Fibroblast of skin of abdomen (primary cell): ENCODE data around the gene LTF.
A peak's percentile ranks its signal among the peaks of the same experiment; 100 is the strongest.

Experiments
- DNase-seq: peaks from one replicate; pipeline ENCODE4 v3.0.0-alpha.2; 2013

LTF gene

DNA sequence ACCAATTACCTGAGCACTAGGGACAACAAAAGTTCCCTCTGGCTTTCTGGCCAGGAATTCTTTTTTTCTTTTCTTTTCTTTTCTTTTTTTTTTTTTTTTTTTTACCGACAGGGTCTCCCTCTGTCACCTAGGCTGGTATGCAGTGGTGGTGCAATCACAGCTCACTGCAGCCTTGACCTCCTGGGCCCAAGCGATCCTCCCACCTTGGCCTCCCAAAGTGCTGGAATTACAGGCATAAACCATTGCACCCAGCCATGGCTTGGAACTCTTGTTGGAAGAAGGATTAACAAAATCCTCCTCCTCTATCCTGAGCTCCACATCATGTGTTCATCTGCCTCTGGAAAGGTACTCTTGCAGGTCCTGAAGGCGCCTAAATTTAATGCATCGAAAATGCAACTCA is 2.9 kb upstream of the LTF start:
- DNase-seq: no peak

DNA sequence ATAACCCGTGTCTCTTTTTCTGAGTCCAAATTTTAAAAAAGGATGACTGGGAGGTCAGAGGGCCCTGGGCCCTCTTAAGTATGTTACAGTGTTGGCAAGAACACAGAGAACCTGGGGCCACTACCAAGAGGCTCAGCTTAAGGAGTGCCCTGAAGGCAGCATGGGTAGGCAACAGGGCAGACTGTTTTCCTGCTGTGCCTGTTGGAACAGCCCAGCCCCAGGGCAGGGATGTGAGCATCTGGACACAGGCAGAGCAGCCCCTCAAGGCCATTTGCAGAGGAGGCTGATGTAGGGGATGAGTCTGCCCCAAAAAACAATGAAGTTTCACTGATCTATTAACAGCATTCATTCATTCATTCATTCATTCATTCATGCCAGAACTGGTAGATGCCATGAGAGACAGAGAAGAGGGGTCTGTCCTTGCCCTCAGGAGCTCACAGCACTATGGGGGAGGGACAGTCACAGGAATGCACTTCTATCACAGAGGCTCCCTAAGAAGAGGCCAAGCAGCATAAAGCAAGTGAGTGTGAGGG is 2.2 kb upstream of the LTF start:
- DNase-seq: no peak

DNA sequence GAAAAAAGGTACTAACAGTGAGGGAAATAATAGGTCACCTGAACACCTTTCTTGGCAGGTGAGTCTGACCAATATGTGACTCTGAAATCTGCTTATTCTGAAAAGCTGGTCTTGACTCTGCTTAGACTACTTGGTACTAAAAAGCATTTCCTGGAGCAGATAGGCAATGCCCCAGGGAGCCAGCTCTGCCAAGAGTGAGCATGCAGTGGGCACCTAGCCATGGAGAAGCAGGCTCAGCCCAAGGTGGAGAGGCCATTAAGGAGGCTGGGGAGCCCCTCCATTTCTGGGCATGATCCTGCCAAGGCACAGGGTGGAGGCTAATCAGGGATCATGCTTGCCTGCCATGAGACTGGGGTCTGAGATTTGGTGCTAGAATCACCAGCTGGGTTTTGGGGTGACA is 1.6 kb upstream of the LTF start:
- no peak for DNase-seq

DNA sequence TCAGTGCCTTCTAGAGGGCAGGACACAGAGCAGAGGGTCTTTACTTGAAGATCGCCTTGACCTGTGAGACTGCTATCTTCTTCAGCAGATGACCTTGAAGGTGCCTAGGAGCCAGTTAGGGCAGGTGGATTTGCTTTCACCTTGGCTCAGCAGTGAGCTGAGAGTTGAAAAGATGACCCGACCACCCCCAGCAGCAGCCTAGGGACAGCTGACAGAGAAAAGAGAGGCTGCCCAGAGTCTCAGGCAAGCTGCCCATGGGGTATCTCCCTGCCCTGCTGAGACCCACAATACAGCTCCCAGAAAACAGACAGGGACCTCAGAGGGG is 453 bp upstream of the LTF start:
- no peak for DNase-seq

DNA sequence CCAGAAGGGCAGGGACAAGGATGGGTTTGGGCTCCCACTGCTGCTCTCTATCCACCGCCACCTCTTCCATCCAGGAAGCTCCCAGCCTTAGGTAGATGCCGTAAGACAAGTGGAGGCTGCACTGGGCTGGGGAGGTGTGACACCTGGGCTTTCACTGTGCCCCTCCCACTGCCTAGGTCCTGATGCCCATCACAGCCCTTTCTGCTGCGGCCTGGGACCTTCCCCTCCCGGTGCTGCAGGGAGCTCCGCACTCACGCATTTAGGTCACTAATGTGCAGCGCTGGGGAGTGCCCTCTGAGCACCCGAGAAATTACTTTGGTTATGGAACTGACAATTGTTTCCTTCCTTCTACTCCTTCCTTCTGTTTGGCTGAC is 850 bp downstream of the LTF start:
- no peak for DNase-seq

DNA sequence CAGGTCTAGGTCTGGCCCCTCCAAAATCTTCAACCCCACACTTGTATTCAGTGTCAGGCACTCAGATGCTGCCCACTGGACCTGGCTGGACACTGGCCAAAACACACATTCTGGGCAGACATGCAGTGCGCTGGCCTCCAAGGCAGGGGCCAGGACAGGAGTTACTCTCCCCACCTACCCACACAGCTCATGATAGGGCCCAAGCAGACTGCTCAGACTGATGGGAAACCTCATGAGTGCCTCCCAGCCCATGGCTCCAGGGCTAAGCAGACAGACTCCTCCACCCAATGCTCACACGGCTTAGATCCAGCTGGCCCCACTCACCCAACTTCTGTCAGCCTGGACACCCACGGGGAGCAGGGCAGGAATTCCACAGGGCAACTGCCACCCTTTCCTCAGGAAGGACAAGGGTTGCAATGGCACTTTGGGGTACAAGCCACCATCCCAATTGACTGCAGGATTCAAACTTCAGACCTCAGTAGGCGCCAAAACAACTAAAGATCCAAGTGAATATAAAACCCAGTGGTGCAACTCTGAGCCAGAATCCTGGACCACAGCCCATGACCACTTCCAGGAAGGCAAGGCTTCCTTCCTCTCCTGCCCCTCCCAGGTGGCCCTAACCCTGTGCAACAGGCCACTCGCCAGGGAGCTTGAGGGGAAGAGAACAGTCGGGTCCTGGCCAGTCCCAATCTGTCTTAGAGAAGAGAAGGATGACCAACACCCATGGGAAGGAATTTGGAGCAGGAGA is 1.4 kb downstream of the LTF start:
- DNase-seq: no peak

DNA sequence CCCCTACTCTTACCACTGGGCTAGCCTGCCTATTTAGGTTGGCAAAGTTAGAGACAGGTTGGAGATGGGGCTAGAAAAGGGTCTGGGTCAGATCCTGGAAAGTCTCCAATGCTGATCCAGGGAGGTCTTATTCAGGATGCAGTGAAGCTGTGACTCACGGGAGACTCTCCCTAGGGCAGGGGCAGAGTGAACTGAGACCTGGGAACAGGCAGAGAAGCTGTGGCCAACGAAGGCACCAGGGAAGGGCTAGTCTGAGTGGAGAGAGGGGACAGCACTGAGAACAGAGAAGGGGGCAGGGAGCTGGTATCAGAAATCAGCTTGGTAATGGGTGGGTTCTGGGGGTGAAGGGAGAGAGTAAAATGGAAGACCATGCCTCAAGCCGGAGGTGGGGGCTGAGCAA is 2.2 kb downstream of the LTF start:
- no peak for DNase-seq

DNA sequence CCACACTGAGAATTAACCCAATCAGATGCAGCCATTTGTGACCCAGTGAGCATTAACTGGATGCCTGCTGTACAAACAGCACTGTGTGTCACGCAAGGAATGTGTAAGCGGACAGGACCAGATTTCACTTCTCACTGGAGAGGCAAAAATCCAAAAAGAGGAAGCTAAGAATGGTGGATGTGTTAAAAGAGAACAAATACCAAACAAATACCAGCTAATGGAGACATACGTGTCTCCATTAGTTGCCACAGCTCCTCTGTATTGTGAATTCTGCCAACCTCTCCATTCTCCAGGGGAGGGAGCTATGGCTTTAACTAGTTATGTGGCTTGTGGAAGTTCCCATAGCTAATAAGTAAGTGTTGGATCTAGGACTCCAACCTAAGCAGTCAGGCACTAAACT is 2.6 kb downstream of the LTF start:
- no peak for DNase-seq

DNA sequence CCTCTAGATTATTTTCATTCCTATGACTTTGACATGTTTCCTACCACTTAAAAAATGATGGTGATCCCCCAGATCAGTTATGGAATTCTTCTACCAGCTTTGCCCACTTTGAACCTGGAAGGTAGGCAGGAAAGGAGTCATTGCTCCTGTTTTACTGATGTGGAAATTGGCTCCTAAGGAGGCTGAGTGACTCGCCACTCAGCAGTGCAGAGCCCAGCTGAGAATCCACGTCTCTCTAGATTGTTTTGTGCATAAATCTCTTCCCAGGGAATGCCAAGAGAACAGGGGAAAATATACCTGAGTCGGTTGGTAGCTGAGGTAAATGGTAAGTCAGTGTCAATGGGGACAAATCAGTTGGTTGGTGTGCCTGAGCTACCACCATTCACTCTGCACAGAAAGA is 4.7 kb downstream of the LTF start:
- no peak for DNase-seq

DNA sequence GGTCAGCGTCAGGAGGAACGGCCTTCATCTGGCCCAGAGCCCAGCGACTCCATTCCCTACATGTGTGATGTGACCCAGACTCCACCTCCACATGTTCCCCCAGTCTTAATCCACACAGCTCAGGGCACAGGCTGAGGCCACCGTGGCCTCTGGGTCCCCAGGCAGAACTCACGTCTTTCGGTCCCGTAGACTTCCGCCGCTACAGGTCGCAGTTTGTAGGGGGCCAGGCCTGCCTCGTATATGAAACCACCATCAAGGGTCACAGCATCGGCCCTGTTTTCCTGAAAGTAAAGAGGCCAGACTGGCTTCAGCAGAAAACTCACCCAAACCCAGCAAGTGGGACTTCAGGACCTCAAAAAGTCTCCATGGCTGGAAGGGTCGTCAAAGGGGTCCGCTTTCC is 8.6 kb downstream of the LTF start:
- DNase-seq: no peak

DNA sequence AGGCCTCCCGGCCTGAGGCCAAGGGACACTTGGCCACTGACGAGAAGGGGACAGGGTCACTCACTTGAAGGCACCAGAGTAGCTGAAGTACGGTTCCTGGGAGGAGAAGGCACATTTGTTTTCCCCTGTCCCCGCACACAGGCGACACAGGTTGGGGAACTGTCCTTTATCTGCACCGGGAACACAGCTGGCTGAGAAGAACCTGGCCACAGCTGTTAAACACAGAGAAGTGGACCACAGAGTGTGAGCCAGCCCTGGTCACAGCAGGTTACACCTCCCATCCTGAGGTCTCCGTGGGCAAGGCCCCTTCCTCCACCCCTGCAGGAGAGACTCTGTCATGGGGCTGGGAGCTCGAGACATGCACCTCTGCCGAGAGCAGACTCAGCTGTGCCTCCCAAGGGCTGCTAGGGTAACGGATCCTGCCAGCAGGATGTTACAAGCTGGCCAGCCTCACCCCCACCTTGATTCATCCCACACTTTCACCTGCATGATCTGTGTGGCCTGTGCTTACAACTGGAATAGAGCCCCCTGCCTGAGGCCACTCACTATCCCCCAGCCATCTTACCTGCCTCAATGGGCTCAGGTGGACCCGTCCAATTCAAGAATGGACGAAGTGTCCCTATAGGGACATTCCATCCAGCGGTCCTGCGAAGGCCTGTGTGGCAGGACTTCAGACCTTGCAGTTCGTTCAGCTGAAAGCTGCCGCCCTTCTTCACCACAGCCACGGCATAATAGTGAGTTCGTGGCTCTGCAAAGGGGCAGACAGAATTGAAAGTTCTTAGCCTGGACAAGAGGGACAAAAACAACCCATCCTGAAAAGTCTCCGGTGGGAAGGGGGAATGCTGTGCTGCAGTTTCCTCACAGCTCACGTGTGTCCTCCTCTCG is 9.2 kb downstream of the LTF start:
- DNase-seq: no peak

DNA sequence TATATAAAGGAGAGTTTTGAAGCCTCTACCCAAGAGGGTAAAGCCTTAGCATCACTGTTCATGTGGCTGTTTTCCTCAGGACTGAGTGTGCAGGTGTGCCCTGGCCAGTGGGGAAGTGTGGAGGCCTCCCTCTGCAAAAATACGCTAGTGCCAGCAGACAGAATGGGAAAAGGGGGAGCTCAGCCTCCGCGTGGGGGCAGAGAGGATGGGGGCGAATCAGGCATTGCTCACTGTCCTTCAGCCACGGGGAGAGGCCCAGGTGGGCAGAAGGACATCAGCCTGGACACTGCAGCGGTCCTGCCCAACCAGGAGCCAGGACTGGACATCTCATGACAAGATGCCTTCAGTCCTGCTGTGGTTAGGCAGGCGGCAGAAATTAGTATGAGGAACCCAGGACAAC is 10.1 kb downstream of the LTF start:
- no peak for DNase-seq

DNA sequence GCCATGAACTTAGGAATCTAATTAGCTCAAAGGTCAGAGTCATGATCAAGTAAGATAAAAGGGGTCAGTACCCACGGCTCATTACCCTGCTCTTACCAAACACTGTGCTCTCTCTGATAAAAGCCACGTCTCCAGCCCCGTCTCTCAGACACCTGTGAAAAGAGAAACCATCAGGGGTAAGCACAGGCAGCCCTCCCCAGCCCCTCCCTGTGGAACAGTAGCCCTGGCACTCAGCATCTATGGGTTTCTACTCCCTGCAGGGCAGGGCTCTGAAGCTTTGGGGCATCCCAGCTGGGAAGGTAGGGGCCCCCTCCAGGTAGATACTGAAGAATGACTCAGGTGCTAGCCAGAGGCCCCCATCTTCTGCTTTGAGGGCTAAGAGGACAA is 10.5 kb downstream of the LTF start:
- DNase-seq: no peak

DNA sequence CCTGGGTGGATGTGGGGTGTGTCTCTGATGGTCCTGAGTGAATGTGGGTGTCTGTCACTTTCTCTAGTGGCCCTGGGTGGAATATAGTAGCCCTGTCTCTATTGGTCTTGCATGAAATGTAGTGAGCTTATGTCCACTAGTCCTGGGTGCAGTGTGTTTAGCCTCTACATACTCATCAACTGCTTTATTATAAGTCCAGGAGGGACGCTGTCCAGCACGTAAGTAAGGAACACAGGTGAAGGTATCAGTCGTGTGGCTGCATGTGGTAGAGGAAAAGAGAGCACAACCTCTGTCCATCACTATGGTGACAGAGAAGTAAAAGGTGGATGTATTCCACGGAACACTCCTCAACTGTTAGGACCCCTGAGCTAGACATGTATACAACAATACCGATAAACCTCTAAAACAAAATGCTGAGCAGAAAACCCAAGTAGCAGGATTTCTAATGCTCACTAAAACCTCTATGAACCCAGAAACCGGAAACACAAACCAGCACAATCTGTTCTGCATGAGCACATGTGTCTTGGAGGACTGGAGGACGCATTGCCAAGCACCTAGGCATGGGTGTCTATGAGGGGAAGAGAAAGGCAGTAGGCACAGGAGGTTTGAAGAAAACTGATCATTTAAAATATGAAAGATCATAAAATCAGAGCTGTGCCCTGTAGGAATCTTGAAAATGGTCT is 11.0 kb downstream of the LTF start:
- DNase-seq: no peak

DNA sequence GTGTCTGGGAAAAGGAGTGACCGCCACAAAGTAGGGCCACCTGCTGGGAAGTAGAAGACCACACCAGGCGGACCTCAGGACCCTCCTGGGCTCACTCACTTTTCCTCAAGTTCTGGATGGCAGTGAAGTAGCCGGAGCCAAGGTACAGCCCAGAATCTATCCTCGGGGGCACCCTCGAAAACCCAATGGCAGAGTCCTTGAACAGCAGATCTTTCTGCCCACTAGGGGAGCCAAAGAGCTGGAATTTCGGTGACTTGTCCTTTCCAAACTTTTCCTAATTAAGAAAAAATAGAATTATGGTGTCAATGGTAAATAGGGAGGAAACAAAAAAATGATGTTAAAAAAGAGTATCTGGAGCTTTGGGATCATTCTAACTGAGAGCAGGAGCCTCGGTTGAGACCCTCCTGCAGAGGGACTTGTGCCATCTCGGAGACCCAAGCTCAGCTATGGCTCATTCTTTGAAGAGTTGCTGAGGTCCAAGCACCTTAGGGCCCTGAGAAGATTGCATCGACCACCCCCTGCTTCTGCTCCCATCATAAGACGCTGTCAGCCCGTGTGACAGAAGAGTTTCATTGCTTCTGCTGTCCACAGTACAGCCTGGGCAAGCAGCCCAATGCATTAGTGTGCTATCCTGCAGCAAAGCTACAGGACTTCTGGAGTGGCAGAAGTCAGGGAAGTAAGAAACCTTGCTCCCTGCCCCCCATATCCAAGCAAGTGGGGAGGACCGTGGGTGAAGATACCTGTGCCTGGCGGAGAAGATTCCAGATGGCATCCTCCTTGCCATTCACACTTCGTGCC is 14.8 kb downstream of the LTF start:
- DNase-seq: no peak

DNA sequence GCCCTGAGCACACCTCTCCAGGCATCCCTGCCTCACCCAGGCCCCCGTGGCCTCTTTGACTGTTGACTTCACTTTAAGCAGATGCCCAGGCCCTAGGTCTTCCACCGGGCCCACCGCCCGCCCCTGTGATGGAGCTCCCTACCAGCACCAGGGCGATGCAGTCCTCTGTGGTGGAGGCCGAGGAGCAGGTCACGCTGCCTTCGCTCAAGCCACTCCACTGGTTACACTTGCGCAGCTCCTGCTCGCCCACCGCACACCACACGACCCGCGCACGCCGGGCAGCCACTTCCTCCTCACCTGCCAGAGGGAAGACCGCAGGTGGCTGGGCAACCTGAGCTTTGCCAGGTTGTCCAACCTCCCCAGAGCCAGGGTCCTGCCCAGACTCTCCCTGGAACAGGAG is 16.0 kb downstream of the LTF start:
- DNase-seq: no peak

DNA sequence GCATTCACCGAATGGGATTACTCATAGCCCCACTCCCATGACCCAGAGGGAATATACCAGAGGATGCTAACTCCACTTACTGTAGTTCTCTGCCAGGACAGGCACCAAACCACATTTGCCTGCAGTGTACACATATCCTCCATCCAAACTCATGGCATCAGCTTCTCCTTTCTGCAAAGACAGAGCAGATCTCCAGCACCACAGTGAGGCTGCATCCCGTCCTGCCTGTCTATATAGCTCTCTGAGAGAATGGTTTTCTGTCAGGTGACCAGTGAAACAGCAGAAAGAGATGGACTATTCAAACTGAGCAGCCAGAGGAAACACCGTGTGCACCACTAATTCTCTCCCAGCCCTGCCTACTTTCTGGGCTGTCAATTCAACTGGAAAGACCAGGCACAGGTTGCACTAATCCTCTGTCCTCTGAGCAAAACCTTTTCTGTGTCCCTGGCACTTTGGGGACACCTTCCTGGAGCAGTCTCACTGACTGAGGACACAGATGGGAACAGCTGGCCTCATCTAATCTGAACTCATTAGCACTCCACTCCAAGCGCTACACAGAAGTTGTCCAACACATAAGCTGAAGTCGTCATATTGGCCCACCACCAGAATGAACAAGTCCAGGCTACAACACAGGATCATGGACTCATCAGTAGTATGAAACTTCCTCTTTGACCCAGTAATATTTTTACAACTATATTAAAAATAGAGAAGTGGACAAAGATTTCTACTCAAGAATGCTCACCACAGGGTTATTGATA is 17.3 kb downstream of the LTF start:
- DNase-seq: no peak

DNA sequence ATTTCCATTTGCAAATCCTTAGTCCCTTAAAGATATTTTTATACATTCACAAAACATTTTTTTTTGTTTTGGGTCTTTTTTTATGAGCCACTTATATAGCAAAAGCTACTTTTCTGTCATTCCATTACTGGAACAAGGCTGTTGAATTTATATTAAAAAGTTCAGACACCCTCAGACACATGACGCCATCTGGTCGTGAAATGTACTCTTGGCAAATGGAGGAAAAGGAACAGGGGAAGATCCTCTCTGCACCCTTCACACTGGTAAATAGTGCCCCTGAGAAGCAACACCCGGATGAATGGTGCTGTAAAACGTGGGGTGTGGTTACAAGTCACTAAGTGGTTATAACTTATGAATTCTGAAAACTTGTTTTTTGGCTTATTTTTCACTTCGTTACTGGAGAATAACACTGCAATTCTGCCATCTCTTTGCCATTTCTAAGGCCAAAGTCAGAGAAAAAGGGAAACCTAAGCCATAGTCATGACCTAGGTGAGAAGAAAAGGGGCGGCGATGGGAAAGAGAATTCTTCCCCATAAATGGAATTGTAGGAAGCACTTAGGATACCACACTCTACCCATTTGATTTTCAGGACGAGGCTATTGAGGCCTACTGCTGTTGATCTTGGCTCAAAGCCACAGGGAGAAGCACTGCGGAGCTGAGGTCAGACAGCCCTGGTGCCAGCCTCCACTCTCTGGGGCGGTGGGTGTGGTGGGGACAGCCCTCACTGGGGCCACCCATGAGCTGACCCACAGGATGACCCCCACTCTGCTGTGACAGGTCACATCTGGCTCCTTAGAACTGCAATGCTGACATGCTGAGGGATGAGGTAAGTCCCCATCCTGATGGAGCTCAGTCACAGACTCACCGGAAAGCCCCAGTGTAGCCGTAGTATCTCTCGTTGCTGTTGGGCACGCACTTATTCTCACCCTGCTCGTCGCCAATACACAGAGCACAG is 21.9 kb downstream of the LTF start:
- DNase-seq: peak; percentile 35

DNA sequence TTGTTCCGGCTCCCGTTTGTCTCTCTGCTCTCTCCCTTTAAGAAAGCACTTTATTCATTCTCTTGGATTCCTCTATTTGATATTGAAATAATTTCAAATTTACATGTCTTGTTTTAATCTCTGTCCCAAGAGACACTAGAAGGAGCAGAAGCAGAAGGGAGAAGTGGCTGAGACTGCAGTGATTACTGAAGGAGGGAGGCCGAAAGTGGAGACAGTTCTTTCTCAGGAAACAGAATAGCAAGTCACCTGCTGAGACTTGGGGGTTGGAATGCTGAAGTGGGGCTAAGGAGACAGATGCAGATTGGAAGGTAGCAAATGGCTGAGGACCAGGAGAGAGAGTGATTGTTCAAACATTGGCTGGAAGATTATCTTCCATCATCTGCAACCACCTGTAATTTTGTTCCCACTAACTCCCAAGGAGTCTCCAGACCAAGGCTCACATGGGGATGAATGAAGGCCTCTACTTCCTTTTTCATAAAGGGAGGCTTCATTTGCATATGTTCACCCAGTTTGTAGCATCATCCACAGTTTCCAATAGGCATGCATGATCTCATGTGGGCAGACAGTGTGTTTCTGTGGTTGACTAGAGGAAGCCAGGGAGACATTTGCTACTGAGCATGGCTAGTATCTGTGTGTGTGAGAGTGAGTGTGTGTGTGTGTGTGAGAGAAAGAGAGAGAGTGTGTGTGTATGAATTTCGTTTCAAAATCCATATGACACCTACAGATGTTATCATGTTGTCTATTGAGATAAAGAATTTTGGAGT is 24.0 kb downstream of the LTF start:
- no peak for DNase-seq

DNA sequence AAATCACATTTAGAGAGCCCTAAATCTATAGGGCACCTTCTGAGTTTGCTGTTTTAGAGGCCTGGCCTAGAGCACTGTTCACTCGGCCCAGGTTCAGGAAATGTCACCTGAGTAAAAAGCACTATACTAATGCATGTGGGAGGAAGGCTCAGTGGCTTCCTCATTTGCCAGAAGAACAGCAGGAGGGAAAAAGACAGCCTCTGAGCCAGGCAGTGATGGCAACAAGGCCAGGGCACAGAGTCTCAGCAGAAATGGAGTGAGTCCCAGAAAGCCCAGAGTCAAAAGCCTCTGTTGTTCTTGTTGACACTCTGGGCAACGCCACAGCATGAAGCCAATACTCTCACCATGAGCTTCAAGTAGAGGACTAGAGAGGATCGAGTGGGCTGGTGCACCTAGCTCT is 25.9 kb downstream of the LTF start:
- no peak for DNase-seq
